HepG2 (cell line): ENCODE results near the gene TRRAP. TPM values are rescaled to one million over a fixed set of nuclear protein-coding genes. Genes with fewer than 3 reads are reported as not detected.

Experiments used
- ATF1 ChIP-seq: IDR thresholded peaks from 2 replicates; pipeline ENCODE4 v1.6.1; 2016; ENCODE audit warnings: mild to moderate bottlenecking, control low read depth
- CTCF ChIP-seq: sonication (generic); formaldehyde crosslinking; IDR thresholded peaks from 2 replicates; pipeline ENCODE4 v1.5.0; 2020; ENCODE audit warnings: mild to moderate bottlenecking, missing genetic modification reagents, moderate library complexity
- FOXO1 ChIP-seq: sonication (generic); formaldehyde crosslinking; IDR thresholded peaks from 2 replicates; pipeline ENCODE4 v1.4.0; 2020; ENCODE audit warnings: missing genetic modification reagents
- HES4 ChIP-seq: sonication (generic); formaldehyde crosslinking; IDR thresholded peaks from 2 replicates; pipeline ENCODE4 v1.9.0; 2021; ENCODE audit warnings: mild to moderate bottlenecking, missing genetic modification reagents, borderline replicate concordance
- KDM3A ChIP-seq: IDR thresholded peaks from 2 replicates; pipeline ENCODE4 v1.6.1; 2018; ENCODE audit warnings: low read depth, missing compliant biosample characterization
- NFATC3 ChIP-seq: sonication (generic); formaldehyde crosslinking; IDR thresholded peaks from 2 replicates; pipeline ENCODE4 v1.5.1; 2020; ENCODE audit warnings: mild to moderate bottlenecking, missing genetic modification reagents
- NFYC ChIP-seq: IDR thresholded peaks from 2 replicates; pipeline ENCODE4 v1.6.1; 2016; ENCODE audit warnings: missing genetic modification reagents, missing compliant biosample characterization
- TFE3 ChIP-seq: IDR thresholded peaks from 2 replicates; pipeline ENCODE4 v1.6.1; 2016
- TMF1 ChIP-seq: sonication (generic); formaldehyde crosslinking; IDR thresholded peaks from 2 replicates; pipeline ENCODE4 v1.8.1; 2022; ENCODE audit warnings: low read depth, missing genetic modification reagents
- ZNF10 ChIP-seq: sonication (generic); formaldehyde crosslinking; IDR thresholded peaks from 2 replicates; pipeline ENCODE4 v1.4.0; 2020; ENCODE audit warnings: mild to moderate bottlenecking, low read depth, missing genetic modification reagents, borderline replicate concordance
- ZNF775 ChIP-seq: sonication (generic); formaldehyde crosslinking; IDR thresholded peaks from 2 replicates; pipeline ENCODE4 v1.4.0; 2020; ENCODE audit warnings: missing genetic modification reagents, mild to moderate bottlenecking, moderate library complexity, borderline replicate concordance
- polyA plus RNA-seq, 8 experiments: library from polyadenylated mRNA; depleted of rRNA in 3 of 8; stranded (reverse) in 7 of 8; unstranded in 1 of 8; fragments of >200 nt; fragmentation: Illumina TruSeq in 4 of 8; extraction: Trizol in 4 of 8; gene quantifications; 2 replicates each; pipeline versions ENCODE4 v1.2.1 to v1.2.3, GENCODE V29; 2011 to 2016; ENCODE audit warnings: low read depth in 4 of 8, missing spikeins in 1 of 8, mixed read lengths in 1 of 8; ENCODE audit not compliant: insufficient read depth in 1 of 8
- total RNA-seq, 5 experiments: library from RNA; depleted of rRNA; stranded (reverse); fragments of >200 nt; fragmentation: Illumina TruSeq; extraction: Trizol; gene quantifications; 2 replicates each; pipeline ENCODE4 v1.2.3, GENCODE V29; 2016; ENCODE audit warnings: low read depth in 1 of 5
- TF ChIP-seq, protein P1 (sequence below): sonication (generic); formaldehyde crosslinking; IDR thresholded peaks from 2 replicates; pipeline ENCODE4 v1.4.0; 2020; ENCODE audit warnings: low read depth, missing genetic modification reagents
- TF ChIP-seq, protein P2 (sequence below): sonication (generic); formaldehyde crosslinking; IDR thresholded peaks from 2 replicates; pipeline ENCODE4 v1.4.0; 2020; ENCODE audit warnings: missing genetic modification reagents
- TF ChIP-seq, protein P3 (sequence below): sonication (generic); formaldehyde crosslinking; IDR thresholded peaks from 2 replicates; pipeline ENCODE4 v1.4.0; 2020; ENCODE audit warnings: missing genetic modification reagents
- TF ChIP-seq, protein P4 (sequence below): sonication (generic); formaldehyde crosslinking; IDR thresholded peaks from 2 replicates; pipeline ENCODE4 v1.5.0; 2020; ENCODE audit warnings: mild to moderate bottlenecking, missing genetic modification reagents

The TRRAP gene
- total and polyA plus RNA-seq, 2 of the 13 experiments (the other 11 are each of a cell fraction or from before 2014, with no cell fraction given): 8.6 to 10.5 TPM

GRCh38 chr7:98878365-98879197 is at the start of gene TRRAP (continued):
- TF ChIP-seq, protein P1, sequence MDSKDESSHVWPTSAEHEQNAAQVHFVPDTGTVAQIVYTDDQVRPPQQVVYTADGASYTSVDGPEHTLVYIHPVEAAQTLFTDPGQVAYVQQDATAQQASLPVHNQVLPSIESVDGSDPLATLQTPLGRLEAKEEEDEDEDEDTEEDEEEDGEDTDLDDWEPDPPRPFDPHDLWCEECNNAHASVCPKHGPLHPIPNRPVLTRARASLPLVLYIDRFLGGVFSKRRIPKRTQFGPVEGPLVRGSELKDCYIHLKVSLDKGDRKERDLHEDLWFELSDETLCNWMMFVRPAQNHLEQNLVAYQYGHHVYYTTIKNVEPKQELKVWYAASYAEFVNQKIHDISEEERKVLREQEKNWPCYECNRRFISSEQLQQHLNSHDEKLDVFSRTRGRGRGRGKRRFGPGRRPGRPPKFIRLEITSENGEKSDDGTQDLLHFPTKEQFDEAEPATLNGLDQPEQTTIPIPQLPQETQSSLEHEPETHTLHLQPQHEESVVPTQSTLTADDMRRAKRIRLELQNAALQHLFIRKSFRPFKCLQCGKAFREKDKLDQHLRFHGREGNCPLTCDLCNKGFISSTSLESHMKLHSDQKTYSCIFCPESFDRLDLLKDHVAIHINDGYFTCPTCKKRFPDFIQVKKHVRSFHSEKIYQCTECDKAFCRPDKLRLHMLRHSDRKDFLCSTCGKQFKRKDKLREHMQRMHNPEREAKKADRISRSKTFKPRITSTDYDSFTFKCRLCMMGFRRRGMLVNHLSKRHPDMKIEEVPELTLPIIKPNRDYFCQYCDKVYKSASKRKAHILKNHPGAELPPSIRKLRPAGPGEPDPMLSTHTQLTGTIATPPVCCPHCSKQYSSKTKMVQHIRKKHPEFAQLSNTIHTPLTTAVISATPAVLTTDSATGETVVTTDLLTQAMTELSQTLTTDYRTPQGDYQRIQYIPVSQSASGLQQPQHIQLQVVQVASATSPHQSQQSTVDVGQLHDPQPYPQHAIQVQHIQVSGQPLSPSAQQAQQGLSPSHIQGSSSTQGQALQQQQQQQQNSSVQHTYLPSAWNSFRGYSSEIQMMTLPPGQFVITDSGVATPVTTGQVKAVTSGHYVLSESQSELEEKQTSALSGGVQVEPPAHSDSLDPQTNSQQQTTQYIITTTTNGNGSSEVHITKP: 0 out of 2 replicates have a peak, but pooled peaks have one; percentile 16
- peak; percentile 73; the same call in 1 of the 2 replicates for TF ChIP-seq TMF1
- TF ChIP-seq ATF1: no peak
- 0 out of 2 replicates have a peak, but pooled peaks have one; percentile 23 for TF ChIP-seq NFATC3 (CRISPR knock-in tag)
- TF ChIP-seq, protein P2, sequence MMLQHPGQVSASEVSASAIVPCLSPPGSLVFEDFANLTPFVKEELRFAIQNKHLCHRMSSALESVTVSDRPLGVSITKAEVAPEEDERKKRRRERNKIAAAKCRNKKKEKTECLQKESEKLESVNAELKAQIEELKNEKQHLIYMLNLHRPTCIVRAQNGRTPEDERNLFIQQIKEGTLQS (CRISPR knock-in tag): peak; percentile 15; the same call in 1 of the 2 replicates
- TF ChIP-seq ZNF10: no peak
- no peak for TF ChIP-seq ZNF775 (CRISPR knock-in tag)
- TF ChIP-seq CTCF: peak; percentile 81
- TF ChIP-seq TFE3: 0 out of 2 replicates have a peak, but pooled peaks have one; percentile 24
- TF ChIP-seq, protein P3, sequence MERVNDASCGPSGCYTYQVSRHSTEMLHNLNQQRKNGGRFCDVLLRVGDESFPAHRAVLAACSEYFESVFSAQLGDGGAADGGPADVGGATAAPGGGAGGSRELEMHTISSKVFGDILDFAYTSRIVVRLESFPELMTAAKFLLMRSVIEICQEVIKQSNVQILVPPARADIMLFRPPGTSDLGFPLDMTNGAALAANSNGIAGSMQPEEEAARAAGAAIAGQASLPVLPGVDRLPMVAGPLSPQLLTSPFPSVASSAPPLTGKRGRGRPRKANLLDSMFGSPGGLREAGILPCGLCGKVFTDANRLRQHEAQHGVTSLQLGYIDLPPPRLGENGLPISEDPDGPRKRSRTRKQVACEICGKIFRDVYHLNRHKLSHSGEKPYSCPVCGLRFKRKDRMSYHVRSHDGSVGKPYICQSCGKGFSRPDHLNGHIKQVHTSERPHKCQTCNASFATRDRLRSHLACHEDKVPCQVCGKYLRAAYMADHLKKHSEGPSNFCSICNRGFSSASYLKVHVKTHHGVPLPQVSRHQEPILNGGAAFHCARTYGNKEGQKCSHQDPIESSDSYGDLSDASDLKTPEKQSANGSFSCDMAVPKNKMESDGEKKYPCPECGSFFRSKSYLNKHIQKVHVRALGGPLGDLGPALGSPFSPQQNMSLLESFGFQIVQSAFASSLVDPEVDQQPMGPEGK: peak; percentile 78
- TF ChIP-seq FOXO1 (CRISPR knock-in tag): peak; percentile 29; the same call in 1 of the 2 replicates
- TF ChIP-seq, protein P4, sequence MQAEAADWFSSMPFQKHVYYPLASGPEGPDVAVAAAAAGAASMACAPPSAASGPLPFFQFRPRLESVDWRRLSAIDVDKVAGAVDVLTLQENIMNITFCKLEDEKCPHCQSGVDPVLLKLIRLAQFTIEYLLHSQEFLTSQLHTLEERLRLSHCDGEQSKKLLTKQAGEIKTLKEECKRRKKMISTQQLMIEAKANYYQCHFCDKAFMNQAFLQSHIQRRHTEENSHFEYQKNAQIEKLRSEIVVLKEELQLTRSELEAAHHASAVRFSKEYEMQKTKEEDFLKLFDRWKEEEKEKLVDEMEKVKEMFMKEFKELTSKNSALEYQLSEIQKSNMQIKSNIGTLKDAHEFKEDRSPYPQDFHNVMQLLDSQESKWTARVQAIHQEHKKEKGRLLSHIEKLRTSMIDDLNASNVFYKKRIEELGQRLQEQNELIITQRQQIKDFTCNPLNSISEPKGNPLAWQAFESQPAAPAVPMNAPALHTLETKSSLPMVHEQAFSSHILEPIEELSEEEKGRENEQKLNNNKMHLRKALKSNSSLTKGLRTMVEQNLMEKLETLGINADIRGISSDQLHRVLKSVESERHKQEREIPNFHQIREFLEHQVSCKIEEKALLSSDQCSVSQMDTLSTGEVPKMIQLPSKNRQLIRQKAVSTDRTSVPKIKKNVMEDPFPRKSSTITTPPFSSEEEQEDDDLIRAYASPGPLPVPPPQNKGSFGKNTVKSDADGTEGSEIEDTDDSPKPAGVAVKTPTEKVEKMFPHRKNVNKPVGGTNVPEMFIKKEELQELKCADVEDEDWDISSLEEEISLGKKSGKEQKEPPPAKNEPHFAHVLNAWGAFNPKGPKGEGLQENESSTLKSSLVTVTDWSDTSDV: no peak
- no peak; the same call in 1 of the 2 replicates for TF ChIP-seq HES4 (CRISPR knock-in tag)
- no peak for TF ChIP-seq NFYC (CRISPR knock-in tag)
- no peak for TF ChIP-seq KDM3A (CRISPR knock-in tag)
